HFF-Myc (cell line): ENCODE data around the gene PITX1.

ENCODE experiments used
- DNase-seq: peaks from one replicate; pipeline ENCODE4 v3.0.0-alpha.2; 2011; ENCODE audit warnings: low read depth; ENCODE audit errors: extremely low read depth
- H3K4me3 ChIP-seq: replicated peaks from 2 replicates; pipeline ENCODE4 v1.5.1; 2011; ENCODE audit warnings: low read depth, mild to moderate bottlenecking, control low read depth, low read length
- TF ChIP-seq, protein P1 (sequence below): IDR thresholded peaks from 2 replicates; pipeline ENCODE4 v1.5.1; 2012; ENCODE audit warnings: mild to moderate bottlenecking, low read depth, low read length, control low read depth; ENCODE audit errors: missing control alignments

Gene PITX1

GRCh38 chr5:135056316-135057030 is 22.4 kb upstream of the PITX1 start:
- TF ChIP-seq, protein P1, sequence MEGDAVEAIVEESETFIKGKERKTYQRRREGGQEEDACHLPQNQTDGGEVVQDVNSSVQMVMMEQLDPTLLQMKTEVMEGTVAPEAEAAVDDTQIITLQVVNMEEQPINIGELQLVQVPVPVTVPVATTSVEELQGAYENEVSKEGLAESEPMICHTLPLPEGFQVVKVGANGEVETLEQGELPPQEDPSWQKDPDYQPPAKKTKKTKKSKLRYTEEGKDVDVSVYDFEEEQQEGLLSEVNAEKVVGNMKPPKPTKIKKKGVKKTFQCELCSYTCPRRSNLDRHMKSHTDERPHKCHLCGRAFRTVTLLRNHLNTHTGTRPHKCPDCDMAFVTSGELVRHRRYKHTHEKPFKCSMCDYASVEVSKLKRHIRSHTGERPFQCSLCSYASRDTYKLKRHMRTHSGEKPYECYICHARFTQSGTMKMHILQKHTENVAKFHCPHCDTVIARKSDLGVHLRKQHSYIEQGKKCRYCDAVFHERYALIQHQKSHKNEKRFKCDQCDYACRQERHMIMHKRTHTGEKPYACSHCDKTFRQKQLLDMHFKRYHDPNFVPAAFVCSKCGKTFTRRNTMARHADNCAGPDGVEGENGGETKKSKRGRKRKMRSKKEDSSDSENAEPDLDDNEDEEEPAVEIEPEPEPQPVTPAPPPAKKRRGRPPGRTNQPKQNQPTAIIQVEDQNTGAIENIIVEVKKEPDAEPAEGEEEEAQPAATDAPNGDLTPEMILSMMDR = no peak

DNA sequence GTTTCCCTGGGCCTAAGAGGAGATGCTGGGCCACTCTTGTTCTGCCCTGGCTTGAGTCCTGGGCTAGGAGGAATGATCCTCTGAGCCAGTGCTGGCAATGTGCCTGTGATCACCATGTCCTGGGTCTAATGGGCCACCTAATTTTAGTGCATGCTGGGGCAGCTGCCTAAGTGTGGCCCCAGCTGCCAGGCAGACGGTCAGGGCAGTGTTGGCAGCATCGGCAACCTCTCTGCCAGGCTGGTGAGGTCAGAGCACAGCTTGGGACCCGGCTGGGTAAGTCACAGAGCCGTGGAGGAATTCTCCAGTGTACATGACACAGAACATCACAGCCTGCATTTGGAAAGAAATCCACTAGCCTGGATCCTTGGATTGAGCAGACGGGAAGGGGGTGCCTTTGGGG is 21.4 kb upstream of the PITX1 start:
- H3K4me3 ChIP-seq = no peak overlapping the region
- TF ChIP-seq, protein P1 = no peak

More at GRCh38 chr5:135056316-135057030, 22.4 kb upstream of the PITX1 start:
- no peak for DNase-seq
- H3K4me3 ChIP-seq = no peak overlapping the region

DNA sequence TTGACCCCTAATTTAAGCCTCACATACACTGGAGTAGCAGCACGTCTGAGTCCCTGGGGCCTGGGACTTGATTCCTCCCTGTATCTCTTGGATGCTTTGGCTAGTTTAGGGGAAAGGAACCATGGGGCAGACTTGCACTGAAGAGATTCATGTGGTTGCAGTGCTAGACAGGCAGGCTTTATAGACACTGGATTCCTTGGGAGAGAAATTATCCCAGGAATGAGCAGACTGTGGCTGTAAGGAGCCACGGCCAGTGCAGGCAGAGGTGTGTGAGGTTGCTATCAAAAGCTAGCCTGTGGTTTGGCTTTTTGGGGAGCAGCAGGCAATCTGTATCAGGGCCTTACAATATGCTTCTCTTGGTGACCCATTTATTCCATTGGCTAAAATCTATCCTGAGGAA is 20.5 kb upstream of the PITX1 start:
- DNase-seq = no peak
- H3K4me3 ChIP-seq = no peak overlapping the region
- TF ChIP-seq, protein P1 = no peak

More for the DNA sequence above, 21.4 kb upstream of the PITX1 start:
- no peak for DNase-seq

DNA sequence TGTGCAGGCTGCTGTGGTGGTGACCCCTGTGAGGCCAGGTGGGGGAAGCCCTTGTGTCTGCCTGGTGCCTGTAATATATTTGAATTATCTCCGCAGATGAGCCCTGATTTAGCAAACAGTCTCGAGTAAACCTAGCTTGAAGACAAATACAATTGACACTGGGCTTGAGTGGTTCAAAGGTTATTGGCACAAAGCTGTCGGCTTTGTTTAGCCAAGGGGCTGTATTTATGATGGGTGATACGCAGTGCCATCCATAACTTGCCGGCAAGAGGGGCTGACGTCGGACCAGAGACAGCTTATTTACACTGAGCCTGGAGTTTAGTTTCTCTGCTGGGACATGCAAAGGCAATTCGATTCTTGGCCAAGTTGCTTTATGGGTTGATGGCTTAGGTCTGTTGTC is 20.0 kb upstream of the PITX1 start:
- TF ChIP-seq, protein P1 = no peak
- H3K4me3 ChIP-seq = no peak overlapping the region
- DNase-seq = no peak

- DNase-seq = no peak
- no peak overlapping the region for H3K4me3 ChIP-seq
- TF ChIP-seq, protein P1 = no peak
Observed at GRCh38 chr5:135053278-135053677, 19.2 kb upstream of the PITX1 start.

DNA sequence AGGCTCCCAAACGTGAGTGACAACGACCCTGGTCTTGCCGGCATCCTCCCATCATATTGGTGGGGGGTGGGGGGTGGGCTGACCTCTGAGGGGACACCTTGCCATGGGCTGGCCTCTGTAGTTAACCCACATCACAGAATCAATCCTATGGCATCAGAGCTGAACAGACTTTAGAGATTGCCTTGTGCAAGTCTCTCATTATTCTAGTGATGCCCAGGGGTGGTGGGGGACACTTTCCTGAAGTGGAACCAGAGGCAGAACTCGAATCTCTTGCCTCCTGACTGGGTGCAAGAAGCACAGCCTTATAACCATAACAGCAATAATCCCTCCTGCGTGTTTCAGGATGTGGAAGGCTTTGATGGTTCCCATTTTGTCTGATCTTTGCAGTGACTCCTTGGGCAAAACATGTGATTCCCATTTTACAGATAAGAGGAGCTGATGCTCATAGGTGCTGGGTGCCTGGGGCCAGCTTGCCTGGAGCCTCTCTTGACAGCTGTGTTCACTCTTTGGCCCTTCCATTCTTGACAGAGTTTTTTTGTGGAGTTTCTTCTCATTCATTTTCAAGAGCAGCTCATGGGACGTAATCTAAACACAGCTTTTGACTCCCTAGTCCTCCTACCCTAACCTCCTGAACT is 18.6 kb upstream of the PITX1 start:
- H3K4me3 ChIP-seq = no peak overlapping the region
- TF ChIP-seq, protein P1 = no peak
- DNase-seq = no peak

DNA sequence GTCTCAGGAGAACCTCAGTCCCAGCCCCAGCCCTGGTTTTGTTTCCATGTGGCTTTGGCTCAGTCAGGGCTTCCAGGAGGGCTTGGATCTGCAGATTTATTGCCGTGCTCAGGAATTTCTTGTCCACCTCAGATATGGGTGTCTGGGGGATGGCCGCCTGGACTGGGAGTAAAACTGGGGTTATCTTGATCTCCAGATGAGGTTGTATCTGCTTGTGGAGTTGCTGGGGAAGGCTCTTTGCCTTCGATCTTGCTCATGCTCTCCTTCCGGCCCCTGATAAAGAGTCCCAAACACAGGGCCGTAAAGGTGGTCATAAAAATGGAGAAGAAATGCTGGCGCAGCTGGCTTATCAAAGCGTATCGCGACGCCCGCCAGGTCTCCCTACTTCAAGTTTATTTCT is 17.8 kb upstream of the PITX1 start:
- no peak for DNase-seq

More for the DNA sequence above, 17.8 kb upstream of the PITX1 start:
- TF ChIP-seq, protein P1 = no peak
- H3K4me3 ChIP-seq = no peak overlapping the region
